Gastroesophageal sphincter (tissue), 3 donors: ENCODE measurements around the gene GZMM.

ENCODE experiments used
- CTCF ChIP-seq, 4 experiments: fragments of 200-600 bp in 2 of 4; fragments of 450-650 bp in 2 of 4; sonication (generic) in 1 of 4; IDR thresholded peaks; one replicate each; pipeline ENCODE4 v1.5.1; 2017 to 2019; ENCODE audit warnings: antibody characterized with exemption in 4 of 4, mild to moderate bottlenecking in 2 of 4, moderate library complexity in 2 of 4
- EP300 ChIP-seq: sonication (generic); formaldehyde crosslinking; IDR thresholded peaks from one replicate; pipeline ENCODE4 v1.6.1; 2017; ENCODE audit warnings: antibody characterized with exemption, mild to moderate bottlenecking
- POLR2AphosphoS5 ChIP-seq: sonication (generic); formaldehyde crosslinking; IDR thresholded peaks from one replicate; pipeline ENCODE4 v1.6.1; 2017; ENCODE audit warnings: antibody characterized with exemption

- TF ChIP-seq EP300 (no peak), CTCF (IDR thresholded peaks at IDR 0.05) (no peak), POLR2AphosphoS5 (no peak)
Observed at GRCh38 chr19:572743-573518, 29.1 kb downstream of the GZMM start.
